GM18511 (cell line): ENCODE results near the gene MORN5.

ENCODE experiments used
- ATAC-seq: cut with Tn5 transposase; IDR thresholded peaks from one replicate; pipeline ENCODE4 v1.9.1; 2021; ENCODE audit warnings: mild to moderate bottlenecking, moderate library complexity; ENCODE audit not compliant: unreplicated experiment

Gene MORN5

DNA sequence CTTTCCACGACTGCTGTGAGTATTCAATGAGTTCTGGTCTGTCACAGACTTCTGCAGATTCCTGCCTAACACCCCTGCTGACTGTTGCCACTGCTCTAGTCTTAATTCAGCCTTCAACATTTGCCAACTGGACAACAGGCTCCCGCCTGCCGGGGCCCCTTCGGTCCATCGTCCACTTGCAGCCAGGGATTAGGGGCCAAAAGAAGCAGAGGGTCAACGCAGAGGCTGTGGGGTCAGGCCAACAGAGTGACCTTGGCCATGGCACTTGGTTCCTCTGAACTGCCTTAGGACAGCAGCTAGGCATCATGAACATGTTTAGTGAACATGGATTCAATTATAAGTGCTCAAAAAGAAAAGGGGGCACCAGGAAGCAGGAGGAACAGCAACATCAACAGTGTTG, 28.7 kb downstream of the MORN5 start:
- ATAC-seq, result no peak

DNA sequence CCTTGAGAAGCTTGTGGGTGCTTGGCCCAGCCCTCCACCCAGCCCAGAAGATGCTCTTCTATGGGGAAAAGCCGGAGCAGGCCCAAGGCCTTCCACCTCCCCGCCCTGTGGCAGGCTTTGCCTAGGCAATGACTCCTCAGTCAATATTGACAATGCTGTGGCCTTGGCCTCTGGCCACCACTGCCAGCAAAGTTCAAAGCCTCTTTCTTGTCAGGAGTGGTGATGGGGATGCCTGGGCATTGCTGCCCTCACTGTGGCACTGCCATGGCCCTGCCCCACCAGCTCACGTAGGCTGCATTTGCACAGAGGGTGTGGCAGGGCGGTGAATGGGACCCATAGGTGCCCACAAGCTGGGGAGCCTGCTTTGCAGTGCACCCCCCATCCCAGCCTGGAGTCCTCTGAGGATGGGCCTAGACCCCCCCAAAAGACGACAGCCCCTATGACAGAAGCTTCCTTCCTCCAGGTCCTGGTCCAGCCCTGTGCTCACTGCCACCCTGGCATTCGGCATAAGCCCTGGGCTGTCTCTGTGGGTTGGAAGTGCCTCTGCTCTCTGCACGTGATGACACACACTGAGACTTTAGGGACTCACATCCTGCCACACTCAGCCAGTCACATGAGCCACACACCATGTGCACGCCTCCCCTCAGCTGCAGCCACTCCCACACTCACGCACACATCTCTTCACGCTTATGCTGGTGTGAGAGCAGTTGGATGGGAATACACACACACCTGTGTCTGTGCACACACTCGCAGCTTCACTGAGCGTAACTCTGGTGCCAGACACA, 31.1 kb downstream of the MORN5 start:
- no peak for ATAC-seq

DNA sequence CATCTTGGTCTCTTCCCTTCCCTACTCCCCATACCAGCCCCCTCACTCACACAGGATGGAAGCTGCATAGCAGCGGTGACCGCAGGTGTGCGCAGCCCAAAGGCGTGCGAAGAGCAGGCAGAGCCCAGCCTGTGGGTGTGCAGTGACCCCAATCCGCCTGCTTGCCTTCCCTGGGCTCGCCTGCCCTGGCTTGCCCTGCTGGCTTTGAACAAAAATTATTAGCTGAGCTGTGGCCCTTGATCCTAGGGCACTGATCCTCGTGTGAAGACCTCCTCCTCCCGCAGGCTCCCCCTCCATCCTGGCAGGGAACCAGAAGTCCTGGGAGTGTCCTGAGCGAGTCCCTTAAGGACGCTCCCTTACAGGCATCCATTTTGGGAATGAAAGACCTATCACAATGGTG, 31.9 kb downstream of the MORN5 start:
- ATAC-seq, result no peak

DNA sequence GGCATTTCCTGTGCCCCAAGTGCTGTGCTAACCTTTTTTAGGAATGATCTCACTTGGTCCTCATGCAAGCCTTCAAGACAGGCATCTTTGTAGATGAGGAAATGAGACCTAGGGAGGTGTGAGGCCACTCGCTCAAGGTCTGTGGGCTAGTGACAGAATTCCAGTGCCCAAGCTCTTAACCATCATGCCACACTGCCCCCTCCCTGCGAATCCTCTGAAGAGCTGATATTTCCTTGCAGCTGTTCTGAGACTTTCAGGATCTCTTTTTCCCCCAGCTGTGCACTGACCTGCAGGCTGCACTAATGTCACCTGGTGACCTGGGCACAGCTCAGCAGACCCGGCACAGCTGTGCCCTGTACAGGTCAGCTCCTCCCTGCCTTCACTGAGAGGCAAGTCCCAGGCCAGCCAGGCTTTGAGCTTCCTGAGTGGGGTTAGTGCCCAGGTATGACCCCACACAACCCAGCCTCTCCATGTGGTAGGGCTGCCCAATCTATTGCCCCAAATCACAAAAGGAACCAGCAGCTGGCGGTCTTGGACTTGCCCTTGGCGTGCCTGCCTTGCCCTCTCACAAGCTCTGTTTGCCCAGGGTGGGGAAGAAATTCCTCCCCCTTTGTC, 32.7 kb downstream of the MORN5 start:
- no peak for ATAC-seq

DNA sequence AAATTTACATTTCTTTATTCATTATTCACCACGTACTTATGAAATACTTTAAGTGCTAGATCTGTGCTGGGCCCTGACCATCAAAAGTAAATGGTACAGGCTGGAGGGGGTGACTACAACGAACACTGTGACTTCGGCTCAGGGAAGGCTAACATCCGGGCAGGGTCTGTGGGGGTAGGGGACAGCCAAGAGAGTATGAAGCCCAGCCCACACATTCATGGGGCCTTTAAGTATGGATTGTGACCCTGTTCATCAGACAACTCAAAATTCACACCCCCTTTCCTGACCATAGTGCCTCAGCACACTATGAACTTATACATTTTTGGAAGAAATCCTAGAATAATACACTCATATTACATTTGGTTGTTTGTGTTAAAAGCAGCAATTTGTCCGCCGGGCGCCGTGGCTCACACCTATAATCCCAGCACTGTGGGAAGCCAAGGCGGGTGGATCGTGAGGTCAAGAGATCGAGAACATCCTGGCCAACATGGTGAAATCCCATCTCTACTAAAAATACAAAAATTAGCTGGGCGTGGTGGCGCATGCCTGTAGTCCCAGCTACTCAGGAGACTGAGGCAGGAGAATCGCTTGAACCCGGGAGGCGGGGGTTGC, 33.3 kb downstream of the MORN5 start:
- no peak for ATAC-seq

DNA sequence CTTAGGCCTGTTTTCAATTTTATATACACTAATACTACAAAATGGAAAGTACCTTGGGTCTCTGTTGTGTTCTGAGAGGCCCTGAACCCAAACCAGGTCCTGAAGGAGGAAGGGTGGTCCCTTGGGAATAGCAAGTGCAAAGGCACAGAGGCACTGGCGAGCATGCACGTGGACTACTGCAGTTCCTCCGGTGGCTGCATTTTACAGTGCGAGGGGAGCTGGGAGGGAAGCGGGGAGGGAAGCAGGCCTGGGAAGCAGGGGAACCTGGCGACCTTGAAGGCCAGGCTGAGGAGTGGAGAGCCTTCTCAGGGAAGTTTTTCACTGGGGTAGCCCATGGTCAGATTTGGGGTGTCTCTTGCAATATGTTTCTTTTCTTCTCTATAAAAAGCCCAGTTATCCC, 33.9 kb downstream of the MORN5 start:
- no peak for ATAC-seq

DNA sequence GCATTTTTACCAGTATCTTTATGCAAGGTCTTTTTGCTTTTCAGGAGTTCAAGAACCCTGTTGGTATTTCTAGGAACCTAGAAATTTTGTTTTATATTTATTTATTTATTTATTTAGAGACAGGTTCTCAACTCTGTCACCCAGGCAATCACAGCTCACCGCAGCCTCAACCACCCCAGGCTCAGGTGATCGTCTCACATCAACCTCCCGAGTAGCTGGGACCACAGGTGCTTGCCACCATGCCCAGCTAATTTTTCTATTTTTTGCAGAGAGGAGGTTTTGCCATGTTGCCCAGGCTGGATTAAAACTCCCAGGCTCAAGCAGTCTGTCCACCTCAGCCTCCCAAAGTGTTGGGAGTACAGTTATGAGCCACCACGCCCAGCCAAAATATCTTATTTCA, 36.2 kb downstream of the MORN5 start:
- ATAC-seq, result no peak

DNA sequence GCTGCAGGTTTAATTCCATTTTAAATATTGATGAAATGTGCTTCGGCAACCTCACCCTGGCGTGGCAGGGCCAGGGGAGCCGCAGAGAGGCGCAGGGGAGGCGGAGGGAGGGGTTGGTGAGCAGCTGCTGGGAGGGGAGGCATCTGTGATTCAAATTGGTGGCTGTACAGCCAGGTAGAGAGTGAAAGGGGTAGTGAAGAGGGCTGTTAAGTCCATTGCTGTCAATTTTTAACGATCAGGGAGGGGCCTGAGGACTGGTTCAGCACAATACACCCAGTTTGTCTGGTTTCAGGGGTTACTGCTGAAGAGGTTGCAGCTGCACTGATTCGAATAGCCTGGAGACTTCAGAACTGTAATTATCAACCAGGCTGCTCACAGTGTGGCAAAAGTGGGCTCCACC, 37.7 kb downstream of the MORN5 start:
- peak; percentile 78 for ATAC-seq

DNA sequence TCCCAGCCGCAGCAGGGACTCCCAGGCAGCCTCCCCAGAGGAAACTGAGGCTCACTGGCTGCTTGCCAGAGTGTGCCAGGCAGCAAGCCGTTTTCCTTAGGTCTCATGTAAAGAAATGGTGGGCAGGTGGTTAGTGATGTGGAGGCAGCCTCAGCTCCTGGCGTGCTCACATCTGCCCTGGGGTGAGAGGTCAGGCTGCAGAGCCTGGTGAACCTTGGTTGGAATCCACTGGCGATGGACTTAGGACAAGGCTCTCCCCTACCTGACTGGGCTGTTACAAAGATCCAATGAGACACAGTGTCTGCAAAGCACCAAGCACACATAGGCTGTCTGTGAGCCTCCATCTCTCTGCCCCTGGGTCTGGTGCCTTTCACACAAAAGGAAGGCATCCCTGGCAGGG, 38.2 kb downstream of the MORN5 start:
- ATAC-seq, result no peak

DNA sequence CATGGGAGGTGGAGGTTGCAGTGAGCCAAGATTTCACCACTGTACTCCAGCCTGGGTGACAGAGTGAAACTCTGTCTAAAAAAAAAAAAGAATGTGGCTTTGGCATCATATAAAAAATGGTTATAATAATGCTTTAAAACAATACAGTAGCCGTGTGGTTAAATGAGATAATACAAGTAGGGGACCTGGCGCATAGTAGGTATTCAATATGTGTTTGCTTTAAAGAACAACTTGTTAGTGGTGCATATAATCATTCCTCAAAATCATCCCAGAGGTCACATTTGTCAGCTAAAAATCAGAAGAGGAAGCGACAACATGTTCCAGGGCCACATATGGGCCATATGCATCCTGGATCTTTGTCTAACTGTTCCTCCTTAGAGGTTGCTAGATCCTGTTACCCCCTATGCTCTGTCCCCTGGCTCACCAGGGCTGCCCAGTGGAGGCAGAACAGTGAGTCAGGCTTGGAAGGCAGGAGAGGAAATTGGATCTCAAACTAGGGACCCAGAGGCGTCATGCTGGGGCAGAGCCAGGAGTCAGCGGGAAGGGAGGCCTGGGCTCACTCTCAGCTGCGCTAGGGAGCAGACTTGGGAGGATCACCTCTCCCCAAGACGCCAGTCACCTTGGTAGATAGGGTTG, 41.4 kb downstream of the MORN5 start:
- no peak for ATAC-seq

DNA sequence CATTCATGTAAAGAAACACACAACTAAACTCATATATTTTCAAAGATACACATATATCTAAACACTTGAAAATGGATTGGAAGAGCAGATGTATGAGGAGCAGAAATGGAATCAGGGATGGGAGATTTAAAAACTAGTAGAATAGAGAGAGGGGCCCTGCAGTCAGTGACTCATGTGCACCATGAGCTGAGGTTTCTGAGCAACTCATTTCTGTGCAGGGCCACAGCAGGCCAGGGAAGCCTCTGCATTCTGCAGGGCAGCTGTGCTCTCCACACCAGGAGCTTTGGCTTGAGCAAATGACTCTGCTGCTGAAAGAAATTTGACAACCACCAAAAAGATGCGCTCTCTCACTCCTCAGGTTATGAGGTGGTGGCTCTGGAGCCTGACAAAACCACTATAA, 41.9 kb downstream of the MORN5 start:
- ATAC-seq, result no peak

DNA sequence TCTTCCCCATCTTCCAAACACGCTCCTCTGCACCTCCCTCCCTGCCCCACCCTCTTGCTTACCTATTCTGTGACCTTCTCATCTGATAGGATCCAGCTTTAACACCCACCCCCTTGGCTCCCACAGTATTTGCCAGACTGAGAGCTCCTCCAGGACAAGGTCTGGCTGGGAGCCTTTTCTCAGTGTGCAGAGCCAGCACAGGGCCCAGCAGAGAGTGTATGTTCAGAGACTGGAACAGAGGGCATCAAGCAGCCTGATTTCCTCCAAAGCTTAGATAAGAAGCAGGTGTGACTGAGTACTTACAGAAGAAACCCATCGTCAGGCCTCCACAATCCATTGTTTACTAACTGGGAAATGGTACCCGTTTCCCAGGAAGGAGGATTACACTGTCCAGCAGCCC, 42.4 kb downstream of the MORN5 start:
- no peak for ATAC-seq

DNA sequence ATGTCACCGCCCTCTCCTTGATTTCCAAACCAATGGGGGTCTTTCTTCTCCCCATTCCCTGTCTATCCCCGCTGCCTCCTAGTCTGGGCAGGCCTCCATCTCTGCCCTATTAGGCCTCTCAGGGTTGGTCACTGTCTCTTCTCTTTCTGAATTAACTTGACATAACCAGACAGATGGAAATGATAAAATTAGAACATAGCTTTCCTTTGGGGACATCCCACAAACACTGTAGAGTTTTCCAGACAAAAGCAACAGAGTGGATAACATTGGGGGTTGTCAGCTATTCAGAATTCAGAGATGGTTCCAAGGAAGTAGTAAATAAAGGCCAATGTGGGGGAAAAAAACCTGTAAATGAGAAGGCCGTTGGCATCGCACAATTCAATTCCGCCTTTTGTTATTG, 44.3 kb downstream of the MORN5 start:
- ATAC-seq, result no peak

DNA sequence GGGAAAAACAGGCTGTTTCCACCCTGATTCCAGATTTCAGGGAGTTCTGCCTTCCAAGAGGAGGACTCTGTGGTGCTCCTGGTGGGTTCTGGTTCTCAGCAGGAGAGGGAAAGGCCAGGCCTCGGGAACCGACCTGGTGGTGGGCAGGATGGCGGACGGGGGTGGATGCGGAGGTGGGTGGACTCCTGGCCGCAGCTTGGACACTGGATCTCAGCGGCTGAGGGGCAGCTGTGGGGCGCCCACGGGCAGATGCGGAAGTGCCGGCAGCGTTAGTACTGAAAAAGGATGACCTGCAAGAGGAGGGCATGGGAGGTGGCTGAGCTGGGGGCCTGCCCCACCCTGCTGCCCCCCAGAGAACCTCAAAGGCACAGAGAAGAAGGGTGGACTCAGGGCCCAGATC, 44.8 kb downstream of the MORN5 start:
- ATAC-seq, result no peak

DNA sequence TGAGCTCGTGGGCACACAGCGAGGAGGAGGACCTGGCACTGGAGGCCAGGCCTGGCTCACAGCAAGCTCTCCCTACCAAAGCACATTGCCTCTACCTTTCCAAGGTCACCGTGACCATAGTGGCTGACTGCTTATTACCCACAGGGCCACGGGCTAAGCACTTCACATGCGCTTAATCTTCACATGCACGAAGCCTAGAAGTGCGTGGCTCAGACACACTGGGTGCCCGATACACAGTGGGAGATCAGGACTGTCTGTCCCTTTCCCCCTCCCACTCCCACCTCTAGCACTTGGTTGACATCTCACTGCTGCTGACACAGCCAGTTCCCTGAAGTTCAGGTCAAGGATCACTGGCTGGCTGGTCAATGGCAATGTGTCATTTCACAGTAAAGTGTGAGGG, 45.5 kb downstream of the MORN5 start:
- ATAC-seq, result no peak

DNA sequence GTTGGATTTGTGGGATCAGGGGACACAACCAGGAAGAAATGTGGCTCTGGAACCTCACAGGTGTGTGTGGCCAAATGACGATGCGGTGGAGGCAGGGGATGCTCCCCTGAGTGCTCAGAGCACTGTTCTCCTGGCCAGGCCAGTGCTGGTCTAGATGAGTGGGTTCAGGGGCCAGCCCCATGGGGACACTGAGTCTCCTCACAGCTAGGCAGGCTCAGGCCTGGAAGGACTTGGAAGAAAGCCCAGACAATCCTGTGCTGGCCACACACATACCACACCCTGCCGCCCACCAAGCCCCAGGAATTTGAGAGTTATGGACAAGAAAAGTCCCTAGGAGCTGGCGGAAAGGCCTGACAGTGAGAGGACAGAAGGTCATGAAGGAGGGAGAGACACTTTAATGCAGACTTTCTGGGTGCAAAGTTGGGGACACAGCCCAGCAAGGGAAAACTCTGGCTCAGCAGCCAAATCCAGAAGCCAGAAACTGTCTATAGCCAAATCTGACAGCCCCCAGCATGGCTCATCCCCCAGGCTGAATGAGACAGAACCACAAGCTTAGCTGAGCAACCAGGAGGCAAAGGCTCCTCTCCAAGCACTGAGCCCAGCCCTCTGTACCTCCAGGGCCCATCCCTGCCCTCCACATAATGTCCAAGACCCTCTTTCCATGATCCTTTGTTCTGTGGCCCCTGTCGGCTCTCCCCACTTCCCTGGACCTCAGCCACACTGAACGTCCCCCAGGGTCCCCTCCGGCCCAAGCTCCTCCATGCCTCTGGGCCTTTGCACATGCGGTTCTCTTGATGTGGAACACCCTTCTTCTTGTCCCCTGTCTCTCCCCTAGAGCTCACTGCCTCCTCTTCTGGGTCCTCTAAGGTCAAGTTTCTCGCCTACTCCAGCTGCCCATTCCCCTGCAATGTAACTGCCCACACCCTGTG, 46.7 kb downstream of the MORN5 start:
- no peak for ATAC-seq

DNA sequence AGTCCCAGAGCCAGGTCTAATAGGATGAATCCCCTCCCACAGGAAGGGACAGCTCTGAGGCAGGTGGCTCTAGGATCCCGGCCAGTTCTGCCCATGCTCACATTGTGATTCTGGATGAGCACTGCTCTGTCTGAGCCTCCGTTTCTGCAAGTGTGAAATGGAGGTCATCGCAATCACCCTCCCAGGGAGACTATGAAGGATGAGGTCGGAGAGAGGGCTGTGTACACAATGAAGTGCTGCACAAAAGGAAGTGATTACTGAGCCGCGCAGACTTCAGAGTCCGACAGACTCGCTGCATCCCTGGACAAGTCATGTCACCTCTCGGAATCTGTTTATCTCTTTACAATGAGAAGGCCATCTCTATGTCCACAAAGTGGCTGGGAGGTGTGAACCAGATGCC, 47.4 kb downstream of the MORN5 start:
- no peak for ATAC-seq

DNA sequence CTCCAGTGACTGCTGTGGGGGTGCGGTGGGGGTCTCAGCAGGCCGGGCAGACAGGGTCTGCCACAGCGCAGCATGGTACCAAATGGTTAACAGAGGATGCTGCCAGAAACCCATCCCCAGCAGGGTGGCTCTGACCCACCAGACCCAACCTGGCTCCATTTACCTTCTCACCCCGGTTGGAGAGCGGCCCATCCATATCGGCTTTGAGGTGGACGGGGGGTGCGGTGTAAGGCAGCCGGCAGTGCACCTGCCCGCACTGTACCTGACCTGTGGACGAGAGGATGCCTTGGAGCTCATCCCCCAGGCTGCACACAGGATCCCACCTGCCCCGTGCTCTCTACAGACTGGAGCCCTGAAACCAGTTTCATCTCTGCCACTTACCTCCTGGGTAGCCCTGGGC, 49.7 kb downstream of the MORN5 start:
- ATAC-seq, result no peak

DNA sequence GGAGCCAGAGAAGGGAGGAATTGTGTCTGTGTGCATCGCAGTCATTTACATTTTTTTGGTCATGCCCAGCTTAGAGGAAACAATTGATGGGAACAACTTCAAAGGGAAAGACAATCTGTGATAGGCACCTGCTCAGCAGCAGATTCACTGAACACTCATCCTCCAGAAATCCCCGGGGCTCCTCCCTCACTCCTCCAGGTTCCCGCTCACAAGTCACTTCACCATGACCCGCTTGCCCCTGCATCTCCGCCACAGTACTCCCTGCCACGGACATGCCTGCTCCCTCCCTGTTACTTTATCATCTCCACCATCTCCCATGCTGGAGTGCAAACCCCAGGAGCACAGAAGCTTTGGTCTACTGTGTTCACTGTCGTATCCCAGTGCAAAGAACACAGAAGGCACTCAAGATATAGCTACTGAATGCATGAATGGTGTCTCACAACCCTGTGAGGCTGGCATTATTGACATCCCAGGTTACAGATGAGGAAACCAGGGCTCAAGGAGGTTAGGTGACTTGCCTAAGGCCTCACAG, 52.8 kb downstream of the MORN5 start:
- no peak for ATAC-seq

DNA sequence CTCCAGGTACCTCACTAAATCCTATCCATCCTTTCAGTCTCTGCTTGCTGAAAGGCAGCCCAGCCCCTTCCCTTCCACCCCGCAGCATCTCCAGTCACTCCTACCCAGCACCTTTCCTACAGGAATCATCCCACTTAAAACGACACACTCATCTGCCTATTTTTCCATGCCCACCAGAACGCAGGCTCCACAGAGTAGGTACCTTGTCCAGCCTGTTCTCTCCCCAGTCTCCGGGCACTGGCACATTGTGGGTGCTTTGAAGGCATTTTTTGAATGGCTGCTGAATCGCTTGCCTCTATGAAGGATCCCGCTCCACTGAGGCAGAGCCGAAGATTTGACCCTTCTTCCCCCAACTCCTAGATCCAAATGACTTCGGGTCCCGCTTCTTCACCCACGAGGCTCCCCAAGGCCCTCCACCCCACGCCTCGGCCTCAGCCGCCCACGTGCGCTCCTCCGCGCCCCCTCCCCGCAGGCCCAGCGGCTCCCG, 53.4 kb downstream of the MORN5 start:
- ATAC-seq, result no peak
